Right renal pelvis (tissue), 4 donors: ENCODE results near the gene PNMA3. TPM values are rescaled to one million over a fixed set of nuclear protein-coding genes. Genes with fewer than 3 reads are reported as not detected.
"Not testable (repeated sequence)": the region's sequence is repeated elsewhere in the genome, so short reads cannot be mapped to it uniquely, and the experiment has no call there.

ENCODE experiments used
- DNase-seq, 4 donors: peaks; one replicate each; pipeline ENCODE4 v3.0.0-alpha.2; 2013; ENCODE audit warnings: low read depth in 4 of 4, low spot score in 3 of 4, missing footprints in 1 of 4
- polyA plus RNA-seq, 4 donors: library from polyadenylated mRNA; unstranded; fragments of 120-200 nt; gene quantifications; one replicate each; pipeline ENCODE4 v1.2.1, GENCODE V29; 2013; ENCODE audit not compliant: insufficient read length in 4 of 4

Gene PNMA3, protein sequence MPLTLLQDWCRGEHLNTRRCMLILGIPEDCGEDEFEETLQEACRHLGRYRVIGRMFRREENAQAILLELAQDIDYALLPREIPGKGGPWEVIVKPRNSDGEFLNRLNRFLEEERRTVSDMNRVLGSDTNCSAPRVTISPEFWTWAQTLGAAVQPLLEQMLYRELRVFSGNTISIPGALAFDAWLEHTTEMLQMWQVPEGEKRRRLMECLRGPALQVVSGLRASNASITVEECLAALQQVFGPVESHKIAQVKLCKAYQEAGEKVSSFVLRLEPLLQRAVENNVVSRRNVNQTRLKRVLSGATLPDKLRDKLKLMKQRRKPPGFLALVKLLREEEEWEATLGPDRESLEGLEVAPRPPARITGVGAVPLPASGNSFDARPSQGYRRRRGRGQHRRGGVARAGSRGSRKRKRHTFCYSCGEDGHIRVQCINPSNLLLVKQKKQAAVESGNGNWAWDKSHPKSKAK
- polyA plus RNA-seq, result 10 to 100 TPM; 18.5 to 32.8 (median 27.0) TPM

- DNase-seq, result no peak
These were observed at the start of gene PNMA3 for GRCh38 chrX:153055871-153056749. TSS of gene PNMA3 (plus strand) at chrX:153056470. CDS start at chrX:153057056, 586 bp downstream.

DNA sequence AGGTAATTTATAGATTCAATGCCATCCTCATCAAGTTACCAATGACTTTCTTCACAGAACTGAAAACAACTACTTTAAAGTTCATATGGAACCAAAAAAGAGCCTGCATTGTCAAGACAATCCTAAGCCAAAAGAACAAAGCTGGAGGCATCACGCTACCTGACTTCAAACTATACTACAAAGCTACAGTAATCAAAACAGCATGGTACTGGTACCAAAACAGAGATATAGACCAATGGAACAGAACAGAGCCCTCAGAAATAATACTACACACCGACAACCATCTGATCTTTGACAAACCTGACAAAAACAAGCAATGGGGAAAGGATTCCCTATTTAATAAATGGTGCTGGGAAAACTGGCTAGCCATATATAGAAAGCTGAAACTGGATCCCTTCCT, 39.1 kb upstream of the PNMA3 start:
- not testable (repeated sequence) for DNase-seq

DNA sequence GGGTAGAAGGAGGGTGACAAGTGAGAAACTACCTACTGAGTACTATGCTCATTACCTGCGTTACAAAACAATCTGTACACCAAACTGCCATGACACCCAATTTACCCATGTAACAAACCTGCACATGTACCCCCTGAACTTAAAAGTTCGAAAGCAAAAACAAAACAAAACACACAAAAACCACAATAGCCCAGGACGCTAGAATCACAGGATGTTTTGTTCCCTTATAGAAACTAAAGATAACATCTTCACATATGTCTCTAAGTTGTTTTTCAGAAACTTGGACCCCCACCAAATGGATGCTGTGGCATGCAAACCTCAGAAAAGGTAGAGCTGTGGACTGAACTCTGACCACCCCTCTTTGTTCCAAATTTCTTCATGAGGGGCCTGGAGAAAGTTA, 37.1 kb upstream of the PNMA3 start:
- no peak for DNase-seq

DNA sequence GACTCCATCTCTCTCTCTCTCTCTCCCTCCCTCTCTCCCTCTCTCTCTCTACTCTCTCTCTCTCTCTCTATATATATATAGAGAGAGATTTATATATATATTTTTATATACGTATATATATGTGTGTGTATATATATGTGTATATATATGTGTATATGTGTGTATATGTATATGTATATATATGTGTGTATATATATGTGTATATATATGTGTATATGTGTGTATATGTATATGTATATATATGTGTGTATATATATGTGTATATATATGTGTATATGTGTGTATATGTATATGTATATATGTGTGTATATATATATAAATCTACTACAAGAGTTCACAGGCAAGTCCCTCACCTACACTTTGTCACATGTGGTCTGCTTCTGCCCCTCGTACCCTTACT, 29.8 kb upstream of the PNMA3 start:
- not testable (repeated sequence) for DNase-seq

DNA sequence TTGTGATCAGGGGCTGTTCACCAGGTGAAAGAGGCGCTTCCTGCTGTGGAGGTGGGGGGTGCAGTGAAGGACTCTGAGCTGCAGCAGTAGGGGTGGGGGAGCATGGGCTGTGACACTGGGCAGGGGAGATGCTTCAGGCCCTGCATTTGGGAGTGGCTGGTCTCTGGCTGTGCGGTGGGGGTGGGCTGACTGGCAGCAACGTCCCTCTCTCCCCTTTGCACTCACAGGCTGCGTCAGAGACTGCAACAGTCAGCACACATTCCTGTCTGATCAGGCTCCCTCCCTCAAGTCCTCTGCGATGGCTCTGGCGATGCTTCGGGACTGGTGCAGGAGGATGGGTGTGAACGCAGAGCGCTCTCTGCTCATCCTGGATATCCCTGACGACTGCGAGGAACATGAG, 27.8 kb upstream of the PNMA3 start:
- DNase-seq, result not testable (repeated sequence)

GRCh38 chrX:153029162-153029561, 27.1 kb upstream of the PNMA3 start:
- no peak for DNase-seq

- DNase-seq, result no peak
These were observed 26.4 kb upstream of the PNMA3 start for GRCh38 chrX:153029875-153030274.

- DNase-seq, result no peak
These were observed 25.5 kb upstream of the PNMA3 start for GRCh38 chrX:153030801-153031200.

DNA sequence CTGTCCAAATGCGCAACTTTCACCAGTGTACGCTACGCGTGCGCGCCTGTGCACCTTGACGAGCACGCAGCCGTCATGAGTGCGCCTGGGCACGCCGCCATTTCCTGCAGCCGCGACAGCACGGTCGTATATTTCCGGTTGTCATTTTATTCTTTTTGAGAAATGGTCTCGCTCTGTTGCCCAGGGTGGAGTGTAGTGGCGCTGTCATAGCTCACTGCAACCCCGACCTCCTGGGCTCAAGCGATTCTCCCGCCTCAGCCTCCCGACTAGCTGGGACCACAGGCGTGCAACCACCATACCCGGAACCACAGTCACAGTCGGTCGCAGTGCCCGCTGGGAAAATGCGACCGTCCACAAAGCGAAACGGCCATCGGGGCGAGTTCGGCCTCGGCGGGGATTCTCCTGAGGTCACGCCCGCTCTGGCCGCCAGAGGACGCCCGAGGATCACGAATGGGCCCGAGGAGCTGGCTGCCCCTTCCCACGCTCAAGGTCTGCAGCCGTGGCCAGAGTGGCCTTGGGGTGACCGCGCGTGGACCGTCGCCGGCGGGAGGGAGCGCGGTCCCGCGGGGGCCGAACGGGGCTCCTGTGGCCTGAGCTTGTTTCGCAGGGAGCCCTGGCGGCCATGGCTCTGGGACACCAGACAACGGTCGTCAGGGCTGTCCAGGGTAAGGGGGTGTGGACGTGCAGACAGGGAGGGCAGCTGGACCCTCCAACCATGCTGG, 23.7 kb upstream of the PNMA3 start:
- peak; percentile 20 to 39 (median 35) for DNase-seq

DNA sequence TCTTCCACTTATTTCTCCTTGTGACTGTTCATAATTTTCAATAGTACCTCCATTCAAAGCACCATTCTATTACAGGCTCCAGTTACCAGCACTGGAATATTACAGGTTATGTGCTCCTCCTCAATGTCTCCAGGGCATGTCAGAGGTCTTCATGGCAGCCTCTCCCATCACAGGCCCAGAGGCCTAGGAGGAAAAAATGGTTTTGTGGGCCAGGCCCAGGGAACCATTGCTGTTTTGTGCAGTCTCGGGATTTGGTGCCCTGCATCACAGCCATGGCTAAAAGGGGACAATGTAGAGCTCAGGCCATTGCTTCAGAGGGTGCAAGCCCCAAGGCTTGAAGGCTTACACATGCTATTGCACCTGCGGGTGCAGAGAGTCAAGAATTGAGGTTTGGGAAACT, 7.2 kb upstream of the PNMA3 start:
- no peak for DNase-seq

DNA sequence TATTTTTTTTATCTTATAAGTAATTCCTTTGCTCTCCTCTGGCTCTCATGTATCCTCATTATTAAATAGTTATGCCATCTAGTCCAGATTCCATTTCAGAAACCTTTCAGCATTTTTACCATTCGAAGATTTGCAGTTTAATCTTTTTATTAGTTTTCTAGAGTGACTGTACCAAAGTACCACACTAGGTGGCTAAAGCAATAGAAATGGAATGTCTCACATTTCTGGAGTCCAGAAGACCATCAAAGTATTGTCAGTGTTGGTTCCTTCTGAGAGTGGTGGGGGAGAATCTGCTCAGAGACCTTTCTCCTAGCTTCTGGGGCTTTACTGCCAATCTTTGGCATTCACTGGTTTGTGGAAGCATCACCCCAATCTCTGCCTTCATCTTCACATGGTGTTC, 3.7 kb upstream of the PNMA3 start:
- no peak for DNase-seq

- DNase-seq, result no peak
These were observed 1.0 kb downstream of the PNMA3 start for GRCh38 chrX:153057281-153057680.

DNA sequence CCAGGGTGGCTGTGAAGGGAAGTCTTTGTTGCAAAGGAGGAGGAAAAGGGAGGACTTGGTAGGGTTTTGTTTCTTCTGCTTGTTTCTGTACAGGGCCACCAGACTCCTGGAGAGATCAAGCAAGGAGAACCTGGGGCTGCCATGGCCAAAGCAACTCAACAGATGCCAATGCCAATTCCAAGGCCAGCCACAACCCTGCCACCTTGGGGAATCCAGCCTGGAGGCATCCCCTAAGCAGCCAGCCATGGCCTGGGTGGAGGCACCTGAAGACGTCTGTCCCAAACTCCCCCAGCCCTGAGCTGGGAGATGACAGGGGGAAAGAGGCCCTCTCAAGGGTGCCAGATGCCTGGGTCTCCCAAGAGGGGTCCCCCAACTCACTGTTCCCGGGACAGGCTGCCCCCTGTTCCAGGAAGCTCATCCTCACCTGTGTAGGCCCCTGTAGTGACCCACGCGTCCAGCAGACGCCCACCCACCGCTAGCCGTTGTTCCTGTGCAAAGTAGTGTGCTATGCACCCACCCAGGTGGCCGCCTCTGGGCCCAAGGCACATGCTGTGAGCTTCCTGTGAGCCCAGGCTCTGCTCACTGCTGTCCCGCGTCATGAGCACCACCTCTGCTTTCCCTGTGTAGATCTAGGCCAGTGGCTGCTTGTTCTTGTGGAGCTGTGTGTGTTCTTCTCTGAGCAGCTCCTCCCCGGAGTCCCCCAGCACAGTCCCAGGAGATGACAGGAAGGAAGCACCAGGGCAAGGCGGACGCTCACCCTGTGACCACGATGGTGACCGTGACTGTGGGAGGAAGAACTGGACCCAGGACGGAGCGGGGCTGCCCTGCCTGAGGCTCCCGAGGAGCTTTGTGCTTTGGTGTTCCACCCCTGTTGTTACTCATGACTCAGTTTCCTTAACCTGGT, 3.2 kb downstream of the PNMA3 start:
- DNase-seq, result no peak

- DNase-seq, result no peak
These were observed 3.8 kb downstream of the PNMA3 start for GRCh38 chrX:153060095-153060445.

GRCh38 chrX:153061732-153062131, 5.5 kb downstream of the PNMA3 start:
- DNase-seq, result no peak

- no peak for DNase-seq
These were observed 7.0 kb downstream of the PNMA3 start for GRCh38 chrX:153063315-153063714.

- DNase-seq, result no peak
These were observed 7.8 kb downstream of the PNMA3 start for GRCh38 chrX:153064061-153064460.

DNA sequence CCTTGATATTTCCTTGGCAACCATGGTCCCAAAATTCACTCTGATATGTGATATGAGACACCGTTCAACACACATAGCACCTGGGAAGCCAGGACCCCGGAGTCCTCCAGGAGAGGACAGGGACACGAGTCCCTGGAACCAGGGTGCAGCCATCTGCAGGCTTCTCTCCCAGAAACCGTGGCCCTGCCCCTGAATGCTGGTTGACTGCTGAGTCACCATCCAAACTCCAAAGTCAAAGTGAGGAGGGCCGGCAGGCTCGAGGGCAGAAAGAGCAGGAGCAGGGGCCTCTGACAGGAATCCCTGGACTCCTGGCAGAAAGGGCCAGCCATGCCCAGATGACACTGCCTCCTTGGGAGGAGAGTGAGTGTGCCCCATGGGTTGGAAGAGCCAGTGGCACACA, 9.1 kb downstream of the PNMA3 start:
- DNase-seq, result no peak

- DNase-seq, result not testable (repeated sequence)
These were observed 10.1 kb downstream of the PNMA3 start for GRCh38 chrX:153066402-153066801.
